Endothelial cell of umbilical vein (primary cell): Measurements from ENCODE around the gene ZBTB21. TPM values are rescaled to one million over a fixed set of nuclear protein-coding genes. Genes with fewer than 3 reads are reported as not detected.

Source experiments
- BruUV-seq: library from RNA; stranded (reverse); fragments of 400-500 nt; replicated peaks from 2 replicates; lab custom pipeline; 2021; lab: Mats Ljungman, UMichigan
- CTCF ChIA-PET: fragments of 300-600, 350-600 bp; sonication (Branson Sonifier 250); formaldehyde crosslinking; loops from one replicate; lab custom pipeline; 2021; ENCODE audit warnings: antibody characterized with exemption, inconsistent platforms; lab: Charles Lee
- POLR2A ChIA-PET: fragments of 300-600, 350-600 bp; sonication (Branson Sonifier 250); formaldehyde crosslinking; loops from one replicate; lab custom pipeline; 2021; ENCODE audit warnings: antibody characterized with exemption, inconsistent platforms; lab: Charles Lee
- DNase-seq: peaks from one replicate; pipeline ENCODE4 v3.0.0-alpha.2; 2011; ENCODE audit warnings: low read depth, low spot score
- FAIRE-seq: peaks from 2 replicates; lab custom pipeline; 2011; peaks lifted over from hg19 to GRCh38; lab: Jason Lieb, UNC
- H2AFZ ChIP-seq: 2 replicates; pipeline ENCODE4 v1.6.0; 2012; ENCODE audit warnings: low read depth, low read length, control low read depth, inconsistent platforms
- H3K27ac ChIP-seq: 2 replicates; pipeline ENCODE4 v1.5.1; 2011; ENCODE audit warnings: low read depth, mild to moderate bottlenecking, control low read depth, low read length, moderate library complexity; ENCODE audit not compliant: insufficient read depth
- H3K27me3 ChIP-seq, 2 experiments: 2 replicates each; pipeline versions ENCODE4 v1.6.0 to v1.6.1; 2011; ENCODE audit warnings: low read length in 2 of 2, mixed read lengths in 1 of 2; ENCODE audit not compliant: control insufficient read depth in 2 of 2, insufficient read depth in 2 of 2
- H3K36me3 ChIP-seq, 2 experiments: 2 replicates in 1 of 2; 3 replicates in 1 of 2; pipeline ENCODE4 v1.5.1; 2011; ENCODE audit warnings: low read length in 2 of 2, mild to moderate bottlenecking in 1 of 2, moderate library complexity in 1 of 2; ENCODE audit not compliant: control insufficient read depth in 2 of 2, insufficient read depth in 2 of 2; ENCODE audit errors: extremely low read depth in 1 of 2
- H3K4me1 ChIP-seq: 3 replicates; pipeline ENCODE4 v1.5.1; 2011; ENCODE audit warnings: mild to moderate bottlenecking, low read length; ENCODE audit not compliant: control insufficient read depth, insufficient read depth; ENCODE audit errors: extremely low read depth
- H3K4me2 ChIP-seq: 2 replicates; pipeline ENCODE4 v1.6.1; 2011; ENCODE audit warnings: low read length, control low read depth, mixed read lengths; ENCODE audit not compliant: insufficient read depth
- H3K4me3 ChIP-seq, 3 experiments: fragments of 200-600 bp in 1 of 3; sonication (generic), shearing (Covaris generic) in 1 of 3; replicated peaks in 1 of 3; 2 replicates each; pipeline ENCODE4 v1.5.1; 2011 to 2016; ENCODE audit warnings: control low read depth in 3 of 3, low read length in 3 of 3, mild to moderate bottlenecking in 2 of 3, inconsistent platforms in 1 of 3, low read depth in 1 of 3, moderate library complexity in 1 of 3; ENCODE audit not compliant: insufficient read depth in 1 of 3
- H3K79me2 ChIP-seq: 2 replicates; pipeline ENCODE4 v1.6.0; 2012; ENCODE audit warnings: low read length, inconsistent platforms; ENCODE audit not compliant: control insufficient read depth, insufficient read depth
- H3K9ac ChIP-seq: replicated peaks from 2 replicates; pipeline ENCODE3; 2011; ENCODE audit warnings: low read length, control low read depth; ENCODE audit not compliant: insufficient read depth; ENCODE audit errors: extremely low read depth
- H3K9me1 ChIP-seq: replicated peaks from 3 replicates; pipeline ENCODE4 v1.6.0; 2011; ENCODE audit warnings: mild to moderate bottlenecking, low read length; ENCODE audit not compliant: control insufficient read depth, insufficient read depth; ENCODE audit errors: extremely low read depth
- H3K9me3 ChIP-seq: replicated peaks from 2 replicates; pipeline ENCODE4 v1.5.1; 2012; ENCODE audit warnings: low read length, inconsistent platforms; ENCODE audit not compliant: control insufficient read depth, insufficient read depth
- H4K20me1 ChIP-seq: replicated peaks from 2 replicates; pipeline ENCODE3; 2011; ENCODE audit warnings: mild to moderate bottlenecking, low read length; ENCODE audit not compliant: control insufficient read depth, insufficient read depth; ENCODE audit errors: extremely low read depth
- CTCF ChIP-seq, 2 donors: IDR thresholded peaks; 1 replicate in 1 of 2; 2 replicates in 1 of 2; pipeline ENCODE4 v1.5.1; 2011; ENCODE audit warnings: low read length in 2 of 2, mild to moderate bottlenecking in 2 of 2, moderate library complexity in 2 of 2, control low read depth in 1 of 2, inconsistent platforms in 1 of 2, low read depth in 1 of 2; ENCODE audit not compliant: insufficient read depth in 1 of 2; ENCODE audit errors: extremely low read depth in 1 of 2
- EZH2 ChIP-seq: IDR thresholded peaks from 2 replicates; pipeline ENCODE4 v1.6.1; 2012; ENCODE audit warnings: borderline replicate concordance, low read depth, mild to moderate bottlenecking, moderate library complexity, low read length, inconsistent platforms; ENCODE audit not compliant: severe bottlenecking
- FOS ChIP-seq: IDR thresholded peaks from 2 replicates; pipeline ENCODE4 v1.6.1; 2011; ENCODE audit warnings: mild to moderate bottlenecking, low read length, moderate library complexity, borderline replicate concordance; ENCODE audit not compliant: insufficient read depth
- GATA2 ChIP-seq: IDR thresholded peaks from 2 replicates; pipeline ENCODE4 v1.7.0; 2011; ENCODE audit warnings: low read depth, mild to moderate bottlenecking, moderate library complexity, mixed read lengths, low read length; ENCODE audit not compliant: insufficient read length, insufficient read depth
- JUN ChIP-seq: IDR thresholded peaks from 2 replicates; pipeline ENCODE4 v1.6.1; 2011; ENCODE audit warnings: borderline replicate concordance, low read depth; ENCODE audit not compliant: insufficient read length, insufficient read depth
- MAX ChIP-seq: IDR thresholded peaks from 2 replicates; pipeline ENCODE4 v1.6.1; 2011; ENCODE audit not compliant: insufficient read depth, insufficient read length
- MYC ChIP-seq: IDR thresholded peaks from one replicate; pipeline ENCODE4 v1.6.1; 2011; ENCODE audit warnings: mild to moderate bottlenecking, low read depth, low read length
- POLR2A ChIP-seq: IDR thresholded peaks from 2 replicates; pipeline ENCODE4 v1.6.1; 2012; ENCODE audit warnings: low read depth, mild to moderate bottlenecking, control low read depth, low read length
- POLR2AphosphoS5 ChIP-seq: IDR thresholded peaks from 2 replicates; pipeline ENCODE4 v1.6.1; 2012; ENCODE audit warnings: low read depth, mild to moderate bottlenecking, control low read depth, low read length, moderate library complexity; ENCODE audit not compliant: insufficient read depth
- dilution Hi-C: fragments of 300-500 bp; cut with MboI; formaldehyde crosslinking; loops from one replicate; pipeline ENCODE4 v1.15.0; 2019; ENCODE audit warnings: low sequenced_read_pairs; ENCODE audit not compliant: extremely low pct_ligation_motif_present
- intact Hi-C: fragments of 100-400 bp; cut with micrococcal nuclease; formaldehyde crosslinking; loops from one replicate; pipeline ENCODE4 v1.10.0; 2022
- polyA plus RNA-seq, 4 experiments: library from polyadenylated mRNA; depleted of rRNA in 3 of 4; stranded (reverse) in 3 of 4; unstranded in 1 of 4; fragments of >200 nt; gene quantifications; 2 replicates each; pipeline versions ENCODE4 v1.2.1 to v1.2.3, GENCODE V29; 2011 to 2012; ENCODE audit warnings: missing spikeins in 1 of 4
- total RNA-seq: library from RNA; stranded (reverse); gene quantifications from 2 replicates; pipeline ENCODE4 v1.2.3, GENCODE V29; 2021

Gene ZBTB21
- total and polyA plus RNA-seq, 2 donors (not counting 3 experiments of a cell fraction or from before 2014, with no cell fraction given), result 2.8 to 12.4 TPM

- dilution Hi-C loops, result no loop called here
- ChIA-PET CTCF (interaction anchor here (1.1 to 3.2 kb wide), 3 partner anchors 11 to 136 kb away, joined by 3 to 11 read pairs (median 3); no protein-coding TSS in a partner anchor), POLR2A (no interaction called here)
- Histone ChIP-seq H3K9me3 (no peaks in the 10 kb centered on the region), H3K4me2 (no peak overlapping the region), H3K27me3 (no peaks in the 10 kb centered on the region), H3K4me1 (peaks cover 7% of the 10 kb centered on the region), H3K4me3 (no peak overlapping the region), H3K9me1 (no peaks in the 10 kb centered on the region), H4K20me1 (no peaks in the 10 kb centered on the region), H3K36me3 (no peaks in the 10 kb centered on the region), H2AFZ (no peak overlapping the region), H3K9ac (no peak overlapping the region), H3K27ac (no peak overlapping the region), H3K79me2 (no peaks in the 10 kb centered on the region)
- DNase-seq (no peak), FAIRE-seq (no peak)
- BruUV-seq, result no TSS peak
- no peak for TF ChIP-seq FOS
- TF ChIP-seq EZH2, result no peak
- no peak for TF ChIP-seq POLR2AphosphoS5
- TF ChIP-seq JUN, result no peak
- intact Hi-C loops, result no loop called here
Measured at GRCh38 chr21:41971891-41972290, 38.3 kb downstream of the ZBTB21 start.

GRCh38 chr21:41970751-41971653 lies 39.2 kb downstream of the ZBTB21 start:
- H3K27ac ChIP-seq, result no peak overlapping the region
- H3K4me3 ChIP-seq, result no peak overlapping the region
- no peaks in the 10 kb centered on the region for H3K27me3 ChIP-seq
- no peaks in the 10 kb centered on the region for H3K79me2 ChIP-seq
- TF ChIP-seq GATA2 (no peak), MAX (no peak), MYC (no peak), FOS (no peak), JUN (no peak), CTCF (IDR thresholded peaks at IDR 0.05; ENCODE audit: extremely low read depth in 1 of 2, insufficient read depth in 1 of 2, low read depth in 1 of 2, low read length in 2 of 2) (no peak), POLR2A (no peak), POLR2AphosphoS5 (no peak), EZH2 (no peak)
- CTCF ChIA-PET, result interaction anchor here (0.6 to 3.2 kb wide), 4 partner anchors 10 to 137 kb away, joined by 3 to 11 read pairs (median 3); no protein-coding TSS in a partner anchor
- H3K9me1 ChIP-seq, result no peaks in the 10 kb centered on the region
- dilution Hi-C loops, result no loop called here
- no peaks in the 10 kb centered on the region for H4K20me1 ChIP-seq
- FAIRE-seq (no peak), DNase-seq (no peak)
- H3K4me2 ChIP-seq, result no peak overlapping the region
- intact Hi-C loops, result no loop called here
- POLR2A ChIA-PET, result no interaction called here
- H3K9me3 ChIP-seq, result no peaks in the 10 kb centered on the region
- H2AFZ ChIP-seq, result no peak overlapping the region
- H3K36me3 ChIP-seq, result no peaks in the 10 kb centered on the region
- no peak overlapping the region for H3K9ac ChIP-seq
- no TSS peak for BruUV-seq
- peaks cover 7% of the 10 kb centered on the region for H3K4me1 ChIP-seq
